Globus pallidus (tissue), 1 donor: ENCODE data around the gene SLC29A1.
"Not testable (repeated sequence)": the region's sequence is repeated elsewhere in the genome, so short reads cannot be mapped to it uniquely, and the experiment has no call there.

Source experiments
- DNase-seq: peaks from one replicate; pipeline ENCODE4 v3.0.0-alpha.2; 2015; ENCODE audit warnings: low spot score

The SLC29A1 gene

GRCh38 chr6:44222486-44223318 lies 693 bp upstream of the SLC29A1 start:
- no peak for DNase-seq

DNA sequence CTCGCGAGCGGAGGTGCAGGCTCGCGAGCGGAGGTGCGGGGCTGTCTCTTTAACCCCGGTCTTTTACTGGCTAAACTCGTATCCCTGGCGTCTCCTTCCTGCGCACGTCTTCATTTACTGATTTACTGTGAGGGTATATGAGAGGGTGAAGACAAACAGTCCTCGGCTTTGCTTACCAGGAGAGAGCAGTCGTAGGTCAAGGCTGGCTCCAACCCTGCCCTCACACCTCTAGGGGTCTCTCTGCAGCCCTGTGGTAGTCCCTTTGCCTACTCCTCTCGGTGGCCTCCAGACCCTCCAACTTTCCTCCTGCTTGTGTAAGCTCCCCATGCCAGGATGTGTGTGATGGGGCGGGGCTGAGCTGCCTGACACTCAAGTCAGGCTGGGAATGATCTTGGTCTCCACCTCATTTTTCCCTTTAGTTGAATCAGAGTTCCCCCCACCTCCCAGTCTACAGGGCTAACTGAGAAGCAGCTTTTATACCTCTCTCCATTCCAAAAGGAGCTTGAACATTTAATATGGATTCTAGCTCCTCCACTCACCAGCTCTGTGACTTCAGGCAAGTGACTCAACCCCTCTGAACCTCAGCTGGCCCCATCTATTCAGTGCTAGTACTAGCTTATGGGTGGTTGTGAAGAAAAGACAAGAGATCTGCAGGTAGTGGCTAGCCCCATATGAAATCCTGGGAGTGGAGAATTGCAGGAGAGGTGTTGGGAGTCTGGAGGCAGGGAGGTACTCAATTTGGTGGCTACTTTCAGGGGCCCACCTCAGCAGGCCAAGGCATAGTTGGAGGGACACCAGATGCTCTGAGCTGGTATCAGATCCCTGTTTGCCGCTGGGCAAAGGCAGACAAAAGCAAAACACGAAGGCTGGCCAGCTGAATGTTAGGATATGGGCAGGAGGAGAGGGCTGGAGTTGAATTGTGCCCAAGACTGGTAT lies 902 bp downstream of the SLC29A1 start:
- no peak for DNase-seq

GRCh38 chr6:44224965-44225305 lies 1.5 kb downstream of the SLC29A1 start:
- no peak for DNase-seq

GRCh38 chr6:44225579-44226325 lies 2.4 kb downstream of the SLC29A1 start:
- no peak for DNase-seq

DNA sequence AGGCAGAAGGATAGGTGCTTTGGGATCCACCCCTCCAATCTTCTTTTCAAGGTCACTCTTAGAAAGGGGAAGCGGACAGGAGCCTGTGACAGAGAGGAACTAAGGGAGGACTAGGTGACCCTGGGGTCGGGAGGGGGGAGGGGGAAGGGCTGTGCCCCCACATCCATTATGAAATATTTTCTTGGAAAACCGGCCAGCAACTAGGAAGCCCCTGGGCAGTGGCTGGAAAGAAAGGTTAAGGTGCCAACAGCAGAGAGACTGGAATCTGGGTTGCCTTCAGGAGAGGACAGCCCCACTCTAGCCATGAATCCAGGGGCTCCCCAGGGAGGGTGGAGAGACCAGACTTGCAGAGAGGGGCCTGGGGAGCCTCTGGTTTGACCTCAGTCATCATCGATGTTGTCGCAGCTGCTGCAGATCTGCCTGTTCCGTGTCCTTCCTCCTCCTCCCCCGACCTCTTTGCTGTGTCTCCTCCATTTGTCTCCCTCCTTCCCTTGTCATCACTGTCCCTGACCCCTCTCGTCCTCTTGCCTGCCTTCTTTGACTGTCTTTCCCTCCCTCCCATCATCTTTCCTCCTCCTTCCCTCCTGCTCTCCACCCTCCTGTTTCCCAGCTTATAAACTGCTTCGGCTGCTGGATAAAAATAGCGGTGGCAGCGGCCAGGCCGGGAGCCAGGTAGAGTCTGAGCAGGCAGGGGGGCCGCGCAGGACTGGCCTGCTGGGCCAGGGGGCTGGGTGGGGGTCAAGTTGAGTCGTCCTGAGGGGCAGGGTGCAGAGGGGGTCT lies 3.2 kb downstream of the SLC29A1 start:
- no peak for DNase-seq

DNA sequence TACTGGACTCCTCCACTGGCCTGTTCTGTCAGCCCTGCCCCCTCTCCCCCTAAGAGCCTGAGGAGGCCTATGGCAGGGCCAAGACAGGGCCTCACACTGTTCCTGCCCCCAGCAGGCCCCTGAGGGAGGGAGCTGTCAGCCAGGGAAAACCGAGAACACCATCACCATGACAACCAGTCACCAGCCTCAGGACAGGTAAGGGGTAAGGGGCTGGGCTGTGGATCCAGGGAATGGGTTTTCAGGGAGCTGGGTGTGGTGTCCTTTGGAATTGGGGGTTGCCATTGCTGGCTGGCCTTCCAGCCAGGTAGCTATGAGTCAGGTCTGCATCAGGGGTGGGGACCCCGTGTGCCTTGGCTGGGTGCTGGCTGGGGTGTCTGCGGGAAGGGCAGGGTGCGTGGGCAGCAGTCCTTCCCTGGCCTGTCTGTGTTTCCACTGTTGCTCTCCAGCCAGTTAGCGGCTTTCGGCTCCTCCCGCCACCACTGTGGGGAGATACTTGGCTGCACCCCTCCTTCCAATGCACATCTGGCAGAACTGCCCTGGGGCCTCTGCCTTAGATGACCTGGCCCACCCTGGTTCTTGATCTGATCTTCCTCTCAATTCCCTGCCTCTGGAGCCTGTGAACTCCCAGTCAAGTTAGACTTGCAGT lies 3.9 kb downstream of the SLC29A1 start:
- no peak for DNase-seq

- no peak for DNase-seq
Observed at GRCh38 chr6:44228031-44228430, 4.6 kb downstream of the SLC29A1 start.

GRCh38 chr6:44228433-44228832 lies 5.0 kb downstream of the SLC29A1 start:
- DNase-seq, result no peak

DNA sequence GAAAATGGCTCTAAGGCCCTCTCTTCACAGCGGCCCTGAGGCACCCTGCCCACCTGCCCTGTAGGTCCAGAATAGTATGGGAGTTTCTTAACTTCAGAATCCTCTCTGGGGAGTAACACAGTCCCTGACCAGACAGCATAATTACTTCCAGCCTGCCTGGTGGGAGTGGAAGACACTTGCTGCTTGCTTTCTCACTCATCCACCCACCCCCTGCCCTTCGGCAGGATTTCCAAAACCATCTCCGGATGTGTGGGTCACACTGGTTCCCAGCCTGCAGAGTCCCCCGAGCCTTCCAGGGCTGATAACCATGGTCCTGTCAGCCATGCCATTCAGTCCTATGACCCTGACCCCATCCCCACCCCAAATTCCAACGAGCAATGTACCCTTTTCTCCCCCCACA lies 5.4 kb downstream of the SLC29A1 start:
- DNase-seq, result no peak

DNA sequence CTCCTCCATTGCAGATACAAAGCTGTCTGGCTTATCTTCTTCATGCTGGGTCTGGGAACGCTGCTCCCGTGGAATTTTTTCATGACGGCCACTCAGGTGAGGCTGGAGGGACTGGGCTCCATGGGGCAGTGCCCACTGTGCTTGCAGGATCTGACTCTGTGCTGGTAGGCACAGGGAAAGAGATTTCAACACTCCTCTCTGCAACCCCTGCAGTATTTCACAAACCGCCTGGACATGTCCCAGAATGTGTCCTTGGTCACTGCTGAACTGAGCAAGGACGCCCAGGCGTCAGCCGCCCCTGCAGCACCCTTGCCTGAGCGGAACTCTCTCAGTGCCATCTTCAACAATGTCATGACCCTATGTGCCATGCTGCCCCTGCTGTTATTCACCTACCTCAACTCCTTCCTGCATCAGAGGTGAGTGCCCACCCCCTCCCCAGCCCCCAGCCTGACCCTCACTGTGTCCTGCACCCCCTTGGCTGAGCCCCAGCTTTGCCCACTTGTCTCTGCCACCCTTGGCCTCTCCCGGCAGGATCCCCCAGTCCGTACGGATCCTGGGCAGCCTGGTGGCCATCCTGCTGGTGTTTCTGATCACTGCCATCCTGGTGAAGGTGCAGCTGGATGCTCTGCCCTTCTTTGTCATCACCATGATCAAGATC lies 6.1 kb downstream of the SLC29A1 start:
- DNase-seq, result no peak

GRCh38 chr6:44230034-44230675 lies 6.8 kb downstream of the SLC29A1 start:
- no peak for DNase-seq

DNA sequence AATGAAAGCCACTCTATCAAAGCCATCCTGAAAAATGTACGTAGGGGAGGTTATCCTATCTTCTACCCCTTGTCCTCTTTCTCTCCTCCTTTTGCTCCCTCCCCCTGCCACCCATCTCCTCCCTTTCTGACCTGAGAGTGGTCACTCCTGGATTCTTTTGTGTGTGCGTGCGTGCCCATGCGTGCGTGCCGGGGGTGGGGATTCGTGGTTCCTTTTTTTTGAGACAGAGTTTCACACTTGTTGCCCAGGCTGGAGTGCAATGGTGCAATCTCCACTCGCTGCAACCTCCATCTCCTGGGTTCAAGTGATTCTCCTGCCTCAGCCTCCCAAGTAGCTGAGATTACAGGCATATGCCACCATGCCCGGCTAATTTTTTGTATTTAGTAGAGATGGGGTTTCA lies 8.0 kb downstream of the SLC29A1 start:
- DNase-seq, result not testable (repeated sequence)

- DNase-seq, result no peak
Observed at GRCh38 chr6:44232676-44233566, 9.5 kb downstream of the SLC29A1 start.

GRCh38 chr6:44233567-44234100 lies 10.2 kb downstream of the SLC29A1 start:
- no peak for DNase-seq

- peak; percentile 93 for DNase-seq
Observed at GRCh38 chr6:44234101-44235025, 11.0 kb downstream of the SLC29A1 start.

DNA sequence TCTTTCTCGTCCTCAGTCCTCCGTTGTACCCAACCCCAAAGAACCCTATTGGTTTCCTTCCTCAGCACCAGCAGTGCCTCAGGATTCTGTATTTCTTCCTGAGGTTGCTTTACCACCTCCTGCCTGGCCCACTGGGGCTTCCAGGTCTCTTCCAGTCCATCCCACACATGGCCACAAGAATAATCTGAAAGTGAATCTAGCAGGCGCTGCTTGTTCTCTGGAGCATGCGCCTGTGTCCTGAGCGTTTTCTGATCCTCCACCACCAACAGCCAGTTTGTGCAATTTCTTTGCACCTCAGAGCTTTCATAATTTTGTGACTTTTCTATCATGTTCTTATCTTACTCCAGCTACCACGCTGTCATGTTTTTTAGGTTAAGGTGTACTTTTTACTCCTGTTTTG lies 11.9 kb downstream of the SLC29A1 start:
- no peak for DNase-seq

- DNase-seq, result no peak
Observed at GRCh38 chr6:44235891-44236516, 12.6 kb downstream of the SLC29A1 start.
